HG03095 (cell line): ENCODE results near the gene HVCN1.
A peak's percentile ranks its signal among the peaks of the same experiment; 100 is the strongest.
"Not testable (repeated sequence)": the region's sequence is repeated elsewhere in the genome, so short reads cannot be mapped to it uniquely, and the experiment has no call there.

Experiments
- ATAC-seq: cut with Tn5 transposase; IDR thresholded peaks from one replicate; pipeline ENCODE4 v1.9.1; 2021; ENCODE audit warnings: moderate library complexity; ENCODE audit not compliant: unreplicated experiment

HVCN1 gene

DNA sequence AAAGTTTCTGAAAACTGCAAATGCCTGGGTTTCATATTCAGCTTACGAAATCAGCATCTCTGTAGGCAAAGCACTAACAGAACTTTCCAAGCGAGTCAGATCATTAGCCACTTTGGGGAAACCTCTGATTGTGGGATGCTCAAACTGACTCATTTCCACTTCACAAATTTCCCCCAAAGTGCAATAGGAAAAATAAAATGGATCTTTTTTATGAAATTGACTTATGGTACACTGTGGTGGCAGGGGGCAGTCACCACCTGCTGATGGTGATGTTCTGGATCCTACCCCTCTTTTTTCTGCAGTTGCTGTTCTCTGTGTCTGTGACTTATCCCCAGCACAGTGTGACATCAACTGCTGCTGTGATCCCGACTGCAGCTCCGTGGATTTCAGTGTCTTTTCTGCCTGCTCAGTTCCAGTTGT, 69.4 kb downstream of the HVCN1 start:
- peak; percentile 40 for ATAC-seq

DNA sequence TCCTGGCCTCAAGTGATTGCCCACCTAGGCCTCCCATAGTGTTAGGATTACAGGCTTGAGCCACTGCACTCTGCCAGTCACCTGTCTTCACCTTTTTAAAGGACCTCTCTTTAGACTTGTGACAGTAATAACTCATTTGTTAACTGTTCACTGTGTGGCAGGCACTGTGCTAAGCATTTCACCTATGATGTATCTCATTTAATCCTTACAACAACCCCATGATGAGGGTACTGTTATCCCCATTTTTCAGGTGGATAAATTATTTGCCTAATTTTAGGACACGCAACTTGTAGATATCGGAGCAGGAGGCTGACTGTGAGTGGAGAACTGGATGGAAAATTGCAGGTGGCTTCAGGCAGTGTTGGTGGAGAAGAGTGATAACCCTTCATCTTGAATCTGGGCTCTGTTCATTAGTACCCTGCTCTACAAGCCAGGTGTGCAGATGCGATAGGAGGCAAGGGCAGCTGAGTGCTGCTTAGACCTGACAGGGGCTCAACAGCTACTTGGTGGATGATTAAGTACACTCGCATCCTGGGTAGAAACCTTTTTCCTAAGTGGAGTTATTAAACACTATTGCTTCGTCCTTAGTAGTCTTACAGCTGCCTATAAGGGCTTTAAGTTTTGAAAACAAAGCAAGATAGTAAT, 72.3 kb downstream of the HVCN1 start:
- ATAC-seq: no peak

DNA sequence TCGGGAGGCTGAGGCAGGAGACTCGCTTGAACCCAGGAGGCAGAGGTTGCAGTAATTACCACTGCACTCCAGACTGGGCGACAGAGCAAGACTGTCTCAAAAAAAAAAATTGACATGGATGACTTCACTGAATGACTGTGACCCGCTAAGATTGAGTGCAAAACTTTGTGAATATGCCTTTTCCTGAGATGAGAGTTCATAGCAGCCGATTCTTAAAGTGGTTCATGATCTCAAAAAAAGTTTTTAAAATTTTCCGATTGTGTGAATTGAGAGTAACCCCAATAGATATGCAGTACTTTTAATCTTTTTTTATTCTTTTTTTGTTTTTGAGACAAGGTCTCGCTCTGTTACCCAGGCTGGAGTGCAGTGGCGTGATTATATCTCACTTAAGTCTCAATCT, 73.7 kb downstream of the HVCN1 start:
- ATAC-seq: no peak

DNA sequence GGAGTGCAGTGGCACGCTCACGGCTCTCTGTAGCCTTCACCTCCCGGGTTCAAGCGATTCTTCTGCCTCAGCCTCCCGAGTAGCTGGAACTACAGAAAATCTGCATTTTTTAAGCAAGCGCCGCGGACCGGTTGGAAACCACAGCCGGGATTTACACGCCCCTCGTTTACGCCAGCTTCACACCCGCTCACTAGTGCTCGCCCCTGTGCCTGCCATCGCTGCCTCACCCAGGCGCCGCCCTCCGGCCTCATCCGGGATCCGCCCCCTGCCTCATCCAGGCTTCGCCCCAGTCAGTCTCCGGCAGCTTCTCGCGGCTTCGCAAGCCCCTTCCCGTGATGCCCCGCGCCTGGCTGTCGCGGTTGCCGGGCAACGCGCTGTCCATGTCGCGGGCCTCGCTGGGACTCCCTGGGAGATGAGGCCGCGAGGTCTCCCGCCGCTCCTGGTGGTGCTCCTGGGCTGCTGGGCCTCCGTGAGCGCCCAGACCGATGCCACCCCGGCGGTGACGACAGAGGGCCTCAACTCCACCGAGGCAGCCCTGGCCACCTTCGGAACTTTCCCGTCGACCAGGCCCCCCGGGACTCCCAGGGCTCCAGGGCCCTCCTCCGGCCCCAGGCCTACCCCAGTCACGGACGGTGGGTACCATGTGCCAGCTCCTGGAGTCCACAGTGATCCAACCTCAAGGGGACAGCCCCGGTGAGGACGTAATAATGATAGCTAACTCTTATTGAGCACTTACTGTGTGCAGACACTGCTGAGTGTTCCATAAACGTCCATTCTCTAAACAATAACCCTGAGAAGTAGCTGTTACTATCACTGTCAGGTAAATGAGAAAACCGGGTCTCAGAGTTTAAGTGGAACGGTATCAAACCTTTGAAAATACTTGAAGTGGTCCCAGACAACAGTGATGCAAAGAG, 74.9 kb downstream of the HVCN1 start, which contains the start of gene TCTN1:
TSS of gene TCTN1 (plus strand) at position 359 of the 914 bp plus-strand sequence. CDS start at position 413, 54 bp downstream.
- ATAC-seq: peak; percentile 87

DNA sequence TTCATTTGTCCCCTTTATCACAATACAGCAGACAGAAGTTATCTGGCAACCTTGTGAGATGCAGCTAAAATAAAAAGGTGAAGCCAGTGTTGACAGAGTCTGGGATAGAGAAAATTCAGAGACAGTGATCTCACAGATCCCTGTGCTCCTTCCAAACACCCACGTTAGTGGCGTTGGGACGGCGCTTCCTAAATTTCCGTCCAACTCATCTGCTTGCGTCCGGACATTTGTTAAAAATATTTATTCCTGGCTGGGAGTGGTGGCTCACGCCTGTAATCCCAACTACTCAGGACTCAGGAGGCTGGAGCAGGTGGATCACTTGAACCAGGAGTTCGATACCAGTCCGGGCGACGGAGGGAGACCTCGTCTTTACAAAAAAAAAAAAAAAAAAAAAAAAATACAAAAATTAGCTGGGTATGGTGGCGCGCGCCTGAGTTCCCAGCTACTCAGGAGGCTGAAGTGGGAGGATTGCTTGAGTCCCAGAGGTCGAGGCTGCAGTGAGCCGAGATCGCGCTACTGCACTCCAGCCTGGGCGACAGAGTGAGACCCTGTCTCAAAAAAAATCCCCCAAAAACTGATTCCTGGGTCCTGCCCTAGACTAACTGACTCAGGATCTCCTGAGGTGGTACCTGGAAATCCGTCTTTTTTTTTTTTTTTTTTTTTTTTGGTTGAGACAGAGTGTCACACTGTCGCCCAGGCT, 75.7 kb downstream of the HVCN1 start:
- no peak for ATAC-seq

DNA sequence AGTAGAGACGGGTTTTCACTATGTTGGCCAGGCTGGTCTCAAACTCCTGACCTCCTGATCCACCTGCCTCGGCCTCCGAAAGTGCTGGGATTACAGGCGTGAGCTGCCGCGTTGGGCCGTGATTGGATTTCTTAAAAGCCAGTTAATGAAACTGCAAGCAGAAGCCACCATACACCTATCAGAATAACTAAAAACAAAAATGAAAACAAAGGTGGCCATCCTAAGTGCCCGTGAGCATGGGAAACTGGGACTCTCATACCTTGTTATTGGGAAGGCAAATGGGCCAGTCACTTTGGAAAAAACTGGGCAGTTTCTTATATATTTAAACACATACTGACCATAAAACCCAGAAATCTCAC, 82.7 kb downstream of the HVCN1 start:
- no peak for ATAC-seq

DNA sequence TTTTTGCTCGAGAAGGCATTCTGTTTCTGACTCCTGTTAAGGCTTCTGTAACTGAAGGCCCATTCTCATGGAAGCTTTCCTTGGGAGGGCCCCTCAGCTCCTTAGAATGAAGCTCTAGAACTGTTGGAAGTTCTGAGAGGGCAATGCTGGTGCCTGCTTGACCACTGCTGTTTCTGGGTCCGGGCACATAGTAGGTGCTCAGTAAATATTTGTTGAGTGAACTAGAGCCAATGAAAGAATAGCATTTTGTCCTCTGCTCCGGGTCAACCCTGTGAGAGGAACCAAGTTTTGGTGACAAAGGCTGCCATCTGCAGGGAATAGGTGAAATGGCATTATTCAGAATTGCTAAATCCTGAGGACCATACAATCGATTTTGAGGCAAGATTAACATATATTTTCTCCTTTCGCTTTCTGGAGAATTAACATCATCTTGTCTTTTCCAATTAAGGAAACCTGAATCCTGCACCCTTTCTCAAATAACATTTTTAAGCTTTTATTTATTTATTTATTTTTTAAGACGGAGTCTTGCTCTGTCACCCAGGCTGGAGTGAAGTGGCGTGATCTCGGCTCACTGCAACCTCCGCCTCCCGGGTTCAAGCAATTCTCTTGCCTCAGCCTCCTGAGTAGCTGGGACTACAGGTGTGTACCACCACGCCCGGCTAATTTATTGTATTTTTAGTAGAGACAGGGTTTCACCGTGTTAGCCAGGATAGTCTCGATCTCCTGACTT, 86.7 kb downstream of the HVCN1 start:
- not testable (repeated sequence) for ATAC-seq

DNA sequence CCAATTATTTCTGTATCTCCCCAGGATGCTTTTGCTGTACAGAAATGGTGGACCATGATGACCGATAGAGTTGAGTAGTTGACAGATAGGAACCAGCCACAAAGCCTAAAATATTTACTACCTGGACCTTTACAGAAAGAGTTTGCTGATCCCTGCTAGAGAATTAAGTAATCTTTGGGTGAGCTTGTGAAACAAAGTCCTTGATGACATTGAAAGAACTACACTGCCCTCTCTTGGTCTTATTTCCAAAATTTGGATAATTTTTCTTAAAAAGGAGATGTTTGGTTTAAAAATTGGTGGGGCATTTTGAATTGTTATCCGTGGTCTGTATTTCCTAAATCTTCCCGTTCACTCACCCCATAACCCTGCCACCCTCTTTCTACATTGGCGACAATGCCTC, 88.7 kb downstream of the HVCN1 start:
- no peak for ATAC-seq

DNA sequence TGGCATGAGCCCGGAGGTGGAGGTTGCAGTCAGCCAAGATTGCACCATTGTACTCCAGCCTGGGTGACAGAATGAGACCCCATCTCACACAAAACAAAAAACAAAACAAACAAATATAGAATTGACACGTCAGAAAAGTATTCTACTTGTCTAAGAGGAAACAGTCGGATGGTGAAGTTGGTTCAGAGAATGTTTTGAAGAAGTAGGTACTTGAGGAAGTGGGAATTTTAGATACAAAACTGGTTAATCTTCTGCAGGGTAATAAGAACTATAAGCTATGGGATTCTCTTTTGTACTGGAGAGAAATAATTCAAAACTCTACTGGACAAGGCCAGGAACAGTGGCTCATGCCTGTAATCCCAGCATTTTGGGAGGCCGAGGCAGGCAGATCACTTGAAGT, 89.6 kb downstream of the HVCN1 start:
- ATAC-seq: no peak
